Natural killer cell (primary cell): ENCODE measurements around the gene PPP2R2C. TPM values are rescaled to one million over a fixed set of nuclear protein-coding genes. Genes with fewer than 3 reads are reported as not detected.
A peak's percentile ranks its signal among the peaks of the same experiment; 100 is the strongest.

ENCODE experiments used
- ATAC-seq, 3 donors: fragments of 150-1000 bp in 2 of 3; fragments of 200-7000 bp in 1 of 3; cut with Tn5 transposase; 1 replicate in 1 of 3; 2 replicates in 2 of 3; pipeline ENCODE4 v1.10.0; 2021; ENCODE audit warnings: mild to moderate bottlenecking in 2 of 3, moderate library complexity in 2 of 3
- DNase-seq, 2 donors: peaks; one replicate each; pipeline versions ENCODE4 v3.0.0 to v3.0.0-alpha.2; 2013 to 2021; ENCODE audit warnings: mixed read lengths in 1 of 2
- H3K27ac ChIP-seq: one replicate; pipeline ENCODE4 v1.5.1; 2013; ENCODE audit warnings: mild to moderate bottlenecking, low read length
- H3K27me3 ChIP-seq: one replicate; pipeline ENCODE4 v1.6.1; 2013; ENCODE audit warnings: low read length; ENCODE audit not compliant: control insufficient read depth, insufficient read depth
- H3K36me3 ChIP-seq: one replicate; pipeline ENCODE4 v1.6.1; 2013; ENCODE audit warnings: low read length; ENCODE audit not compliant: control insufficient read depth, insufficient read depth
- H3K4me1 ChIP-seq: one replicate; pipeline ENCODE4 v1.6.1; 2013; ENCODE audit warnings: low read length; ENCODE audit not compliant: control insufficient read depth, insufficient read depth
- H3K4me3 ChIP-seq: one replicate; pipeline ENCODE4 v1.5.1; 2013; ENCODE audit warnings: low read length
- H3K9me3 ChIP-seq: one replicate; pipeline ENCODE4 v1.6.1; 2013; ENCODE audit warnings: low read length; ENCODE audit not compliant: control insufficient read depth, insufficient read depth
- H3K27ac Mint-ChIP-seq, 2 donors: one replicate each; pipeline ENCODE4 v1.8.0; 2022; ENCODE audit warnings: mild to moderate bottlenecking in 2 of 2, mixed read lengths in 2 of 2, moderate library complexity in 1 of 2
- H3K27me3 Mint-ChIP-seq, 2 donors: one replicate each; pipeline ENCODE4 v1.8.0; 2022; ENCODE audit warnings: low read depth in 2 of 2, mixed read lengths in 2 of 2
- H3K36me3 Mint-ChIP-seq: one replicate; pipeline ENCODE4 v1.8.0; 2022; ENCODE audit warnings: mixed read lengths
- H3K4me1 Mint-ChIP-seq, 2 donors: one replicate each; pipeline ENCODE4 v1.8.0; 2022; ENCODE audit warnings: mixed read lengths in 2 of 2
- H3K4me3 Mint-ChIP-seq: one replicate; pipeline ENCODE4 v1.8.0; 2022; ENCODE audit warnings: mild to moderate bottlenecking, moderate library complexity, mixed read lengths
- H3K9me3 Mint-ChIP-seq, 2 donors: one replicate each; pipeline ENCODE4 v1.8.0; 2022; ENCODE audit warnings: mixed read lengths in 2 of 2
- WGBS: methylation state at CpG from one replicate; pipeline ENCODE4 v1.1.7; 2013; ENCODE audit warnings: missing lambda C conversion rate; ENCODE audit not compliant: insufficient coverage; 5-methylcytosine and 5-hydroxymethylcytosine counted together
- intact Hi-C: fragments of 100-400 bp; cut with micrococcal nuclease; formaldehyde crosslinking; loops from one replicate; pipeline ENCODE4 v1.14.2; 2022
- total RNA-seq, 4 donors: library from RNA; stranded (reverse); fragments of 120-200 nt in 1 of 4; gene quantifications; one replicate each; pipeline versions ENCODE4 v1.2.3 to v1.2.4, GENCODE V29; 2013 to 2022
- TF ChIP-seq, protein P1 (sequence below): fragments of 200-600 bp; IDR thresholded peaks from one replicate; pipeline ENCODE4 v1.8.0; 2022; ENCODE audit warnings: antibody characterized with exemption

PPP2R2C gene
- total RNA-seq, 3 donors from 2014 or later (not counting 1 experiment from before 2014, with no cell fraction given), result not detected

DNA sequence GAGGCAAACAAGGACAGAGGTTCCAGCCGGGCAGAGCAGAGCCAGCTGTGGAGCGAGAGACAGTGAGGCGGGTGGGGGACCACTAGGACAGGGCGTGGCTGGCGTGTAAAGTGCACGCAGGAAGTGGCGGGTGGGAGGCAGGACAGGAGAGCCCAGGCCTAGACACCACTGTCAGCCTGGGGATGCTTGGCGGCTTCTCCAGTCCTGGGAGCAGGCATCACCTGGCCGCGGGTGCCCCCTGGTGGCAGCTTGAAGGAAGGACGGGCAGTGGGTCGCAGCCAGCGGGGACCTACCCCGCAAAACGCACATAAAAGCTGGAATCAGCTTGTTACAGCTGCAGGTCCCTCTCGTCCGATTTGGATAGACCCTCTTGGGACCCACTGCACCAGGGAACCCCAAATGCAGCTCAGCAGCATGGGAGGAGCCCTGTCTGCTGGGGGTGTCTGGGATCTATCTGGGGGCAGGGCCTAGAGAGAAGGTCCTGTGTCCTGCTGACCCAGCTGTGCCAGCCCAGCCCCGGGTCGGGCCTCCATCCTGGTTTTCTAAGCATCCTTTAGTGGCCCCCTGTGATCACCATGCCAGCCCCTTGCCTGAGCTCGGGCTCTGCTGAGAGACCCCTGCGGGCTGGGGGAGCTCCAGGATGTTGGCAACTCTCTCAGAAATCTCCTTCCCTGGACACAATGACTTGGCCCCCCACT lies 145.0 kb downstream of the PPP2R2C start:
- no peak overlapping the region for H3K4me3 ChIP-seq
- no peaks in the 10 kb centered on the region for H3K36me3 ChIP-seq
- peaks cover 3% of the 10 kb centered on the region for H3K9me3 ChIP-seq
- no peak overlapping the region for H3K27ac Mint-ChIP-seq
- H3K27me3 Mint-ChIP-seq, result peaks cover 25 to 36% of the 10 kb centered on the region in 2 donors
- H3K27ac ChIP-seq, result no peak overlapping the region
- no peak overlapping the region for H3K4me3 Mint-ChIP-seq
- DNase-seq (peak; percentile 77 to 86), ATAC-seq (peak; percentile 72 to 90 (median 87))
- no peaks in the 10 kb centered on the region for H3K4me1 ChIP-seq
- H3K36me3 Mint-ChIP-seq, result no peaks in the 10 kb centered on the region
- intact Hi-C loops, result loop anchor here (1.0 kb wide), 2 partner anchors 77 to 328 kb away; no protein-coding TSS in a partner anchor
- TF ChIP-seq, protein P1, sequence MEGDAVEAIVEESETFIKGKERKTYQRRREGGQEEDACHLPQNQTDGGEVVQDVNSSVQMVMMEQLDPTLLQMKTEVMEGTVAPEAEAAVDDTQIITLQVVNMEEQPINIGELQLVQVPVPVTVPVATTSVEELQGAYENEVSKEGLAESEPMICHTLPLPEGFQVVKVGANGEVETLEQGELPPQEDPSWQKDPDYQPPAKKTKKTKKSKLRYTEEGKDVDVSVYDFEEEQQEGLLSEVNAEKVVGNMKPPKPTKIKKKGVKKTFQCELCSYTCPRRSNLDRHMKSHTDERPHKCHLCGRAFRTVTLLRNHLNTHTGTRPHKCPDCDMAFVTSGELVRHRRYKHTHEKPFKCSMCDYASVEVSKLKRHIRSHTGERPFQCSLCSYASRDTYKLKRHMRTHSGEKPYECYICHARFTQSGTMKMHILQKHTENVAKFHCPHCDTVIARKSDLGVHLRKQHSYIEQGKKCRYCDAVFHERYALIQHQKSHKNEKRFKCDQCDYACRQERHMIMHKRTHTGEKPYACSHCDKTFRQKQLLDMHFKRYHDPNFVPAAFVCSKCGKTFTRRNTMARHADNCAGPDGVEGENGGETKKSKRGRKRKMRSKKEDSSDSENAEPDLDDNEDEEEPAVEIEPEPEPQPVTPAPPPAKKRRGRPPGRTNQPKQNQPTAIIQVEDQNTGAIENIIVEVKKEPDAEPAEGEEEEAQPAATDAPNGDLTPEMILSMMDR, result peak; percentile 97
- no peaks in the 10 kb centered on the region for H3K9me3 Mint-ChIP-seq
- H3K4me1 Mint-ChIP-seq, result peaks cover 6 to 13% of the 10 kb centered on the region in 2 donors
- H3K27me3 ChIP-seq, result no peaks in the 10 kb centered on the region
- 17% methylated on average over 21 of the region's 21 CpGs for WGBS

DNA sequence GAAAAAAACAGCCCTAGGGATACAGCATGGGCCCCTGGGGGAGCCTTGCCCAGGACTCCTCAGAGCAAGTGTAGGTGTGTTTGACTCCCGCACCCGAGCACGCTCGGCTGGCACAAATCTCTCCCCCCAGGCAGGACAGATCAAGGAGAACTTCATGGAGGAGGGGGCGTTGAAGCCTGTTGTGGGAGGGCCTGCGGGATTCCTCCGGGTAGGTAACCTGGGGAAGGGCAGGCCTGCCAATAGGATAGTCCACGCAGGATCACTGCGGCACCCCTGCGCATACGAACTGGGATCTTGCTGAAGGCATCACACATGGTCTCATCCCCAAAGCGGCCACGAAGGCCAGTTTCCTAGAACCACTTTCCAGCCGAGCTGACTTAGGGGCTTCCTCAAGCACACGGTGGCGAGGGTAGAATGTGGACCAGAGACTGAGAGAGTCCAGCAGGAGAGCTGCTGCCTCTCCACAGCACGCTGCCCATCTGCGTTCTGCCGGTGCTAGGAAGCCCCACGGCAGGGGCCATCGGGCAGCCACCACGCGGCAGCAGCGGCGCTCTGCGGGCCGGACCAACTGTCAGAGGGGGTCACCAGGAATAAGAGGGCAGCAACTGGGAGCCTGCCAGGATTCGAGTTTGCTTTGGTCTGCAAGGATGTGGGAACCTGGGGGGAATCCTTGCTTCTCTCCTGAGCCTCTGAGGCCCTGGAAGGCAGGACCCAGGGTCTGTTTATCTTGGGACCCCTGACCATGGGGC lies 145.9 kb downstream of the PPP2R2C start:
- no peak for ATAC-seq
- no peaks in the 10 kb centered on the region for H3K36me3 Mint-ChIP-seq
- Histone ChIP-seq H3K27ac (no peak overlapping the region), H3K4me1 (no peaks in the 10 kb centered on the region), H3K4me3 (no peak overlapping the region), H3K9me3 (peaks cover 1% of the 10 kb centered on the region), H3K27me3 (no peaks in the 10 kb centered on the region), H3K36me3 (no peaks in the 10 kb centered on the region)
- H3K4me1 Mint-ChIP-seq, result peaks cover 0 to 8% of the 10 kb centered on the region in 2 donors
- DNase-seq, result no peak
- no peak overlapping the region for H3K4me3 Mint-ChIP-seq
- no peaks in the 10 kb centered on the region for H3K9me3 Mint-ChIP-seq
- TF ChIP-seq, protein P1, result no peak
- intact Hi-C loops, result loop anchor here (1.0 kb wide), 2 partner anchors 76 to 327 kb away; no protein-coding TSS in a partner anchor
- 93% methylated on average over 28 of the region's 28 CpGs for WGBS
- no peak overlapping the region for H3K27ac Mint-ChIP-seq
- H3K27me3 Mint-ChIP-seq, result peaks cover 25 to 36% of the 10 kb centered on the region in 2 donors

DNA sequence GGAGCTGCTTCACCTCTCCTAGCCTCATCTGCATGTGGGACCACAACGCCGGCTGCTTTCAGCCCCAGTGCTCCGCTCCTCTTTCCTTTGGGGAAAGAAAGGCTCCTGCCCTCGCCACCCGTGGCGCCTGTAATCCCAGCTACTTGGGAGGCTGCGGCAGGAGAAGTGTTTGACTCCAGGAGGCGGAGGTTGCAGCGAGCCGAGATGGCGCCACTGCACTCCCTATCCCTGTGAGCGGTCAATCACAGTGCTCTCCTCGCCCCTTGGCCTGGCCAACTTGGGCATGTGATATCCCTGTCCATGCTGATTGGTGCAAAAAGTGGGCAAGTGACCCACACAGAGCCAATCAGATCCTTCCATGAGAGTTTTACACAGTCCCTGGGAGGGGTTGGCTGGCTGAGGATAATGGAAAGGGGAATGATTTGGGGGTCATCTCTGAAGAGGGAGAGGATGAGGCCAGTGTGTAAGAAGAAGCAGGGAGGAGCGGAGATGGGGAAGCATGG lies 146.6 kb downstream of the PPP2R2C start:
- H3K27me3 Mint-ChIP-seq, result peaks cover 25 to 36% of the 10 kb centered on the region in 2 donors
- no peaks in the 10 kb centered on the region for H3K9me3 Mint-ChIP-seq
- no peak overlapping the region for H3K4me3 Mint-ChIP-seq
- 88% methylated on average over 14 of the region's 14 CpGs for WGBS
- ATAC-seq (no peak), DNase-seq (no peak)
- Histone ChIP-seq H3K36me3 (no peaks in the 10 kb centered on the region), H3K9me3 (no peaks in the 10 kb centered on the region), H3K27ac (no peak overlapping the region), H3K27me3 (no peaks in the 10 kb centered on the region), H3K4me3 (no peak overlapping the region), H3K4me1 (no peaks in the 10 kb centered on the region)
- no peaks in the 10 kb centered on the region for H3K36me3 Mint-ChIP-seq
- no peak overlapping the region for H3K27ac Mint-ChIP-seq
- peaks cover 0 to 11% of the 10 kb centered on the region in 2 donors for H3K4me1 Mint-ChIP-seq
- TF ChIP-seq, protein P1, result no peak
- intact Hi-C loops, result no loop called here
